Trophoblast cell (in vitro differentiated cells and primary cell): ENCODE measurements around the gene LPP.

Source experiments
- DNase-seq, 2 donors: peaks; one replicate each; pipeline ENCODE4 v3.0.0-alpha.2; 2016
- H2AFZ ChIP-seq: 2 replicates; pipeline ENCODE4 v1.6.1; 2013; ENCODE audit warnings: low read length, moderate library complexity, mild to moderate bottlenecking; ENCODE audit not compliant: insufficient read depth, poor library complexity
- H2AK5ac ChIP-seq: 2 replicates; pipeline ENCODE4 v1.6.1; 2013; ENCODE audit warnings: mild to moderate bottlenecking, low read length
- H2BK120ac ChIP-seq: 2 replicates; pipeline ENCODE4 v1.6.1; 2013; ENCODE audit warnings: low read length, mild to moderate bottlenecking, moderate library complexity; ENCODE audit not compliant: insufficient read depth, poor library complexity
- H2BK12ac ChIP-seq: 2 replicates; pipeline ENCODE4 v1.6.1; 2013; ENCODE audit warnings: mild to moderate bottlenecking, low read length, moderate library complexity
- H2BK5ac ChIP-seq: 2 replicates; pipeline ENCODE4 v1.6.1; 2013; ENCODE audit warnings: low read length, low read depth, moderate library complexity, mild to moderate bottlenecking; ENCODE audit not compliant: poor library complexity
- H3K14ac ChIP-seq: 2 replicates; pipeline ENCODE4 v1.6.1; 2013; ENCODE audit warnings: mild to moderate bottlenecking, low read length
- H3K18ac ChIP-seq: 2 replicates; pipeline ENCODE4 v1.6.1; 2013; ENCODE audit warnings: mild to moderate bottlenecking, low read length
- H3K23ac ChIP-seq: 2 replicates; pipeline ENCODE4 v1.6.1; 2013; ENCODE audit warnings: low read length
- H3K27ac ChIP-seq: 2 replicates; pipeline ENCODE4 v1.5.1; 2013; ENCODE audit warnings: low read depth, mild to moderate bottlenecking, inconsistent platforms, low read length, moderate library complexity
- H3K27me3 ChIP-seq: 2 replicates; pipeline ENCODE4 v1.6.1; 2013; ENCODE audit warnings: inconsistent platforms, mild to moderate bottlenecking, low read length, moderate library complexity; ENCODE audit not compliant: insufficient read depth
- H3K36me3 ChIP-seq, 2 experiments: 1 replicate in 1 of 2; 2 replicates in 1 of 2; pipeline ENCODE4 v1.6.1; 2013; ENCODE audit warnings: low read length in 2 of 2, mild to moderate bottlenecking in 2 of 2, moderate library complexity in 1 of 2; ENCODE audit not compliant: insufficient read depth in 2 of 2, control insufficient read depth in 1 of 2
- H3K4ac ChIP-seq: 2 replicates; pipeline ENCODE4 v1.6.1; 2013; ENCODE audit warnings: low read depth, mild to moderate bottlenecking, low read length, moderate library complexity
- H3K4me1 ChIP-seq, 2 experiments: 1 replicate in 1 of 2; 2 replicates in 1 of 2; pipeline ENCODE4 v1.6.1; 2013; ENCODE audit warnings: low read length in 2 of 2, mild to moderate bottlenecking in 2 of 2, moderate library complexity in 1 of 2; ENCODE audit not compliant: insufficient read depth in 2 of 2, control insufficient read depth in 1 of 2
- H3K4me2 ChIP-seq: 2 replicates; pipeline ENCODE4 v1.6.1; 2013; ENCODE audit warnings: inconsistent platforms, mild to moderate bottlenecking, low read length, moderate library complexity
- H3K4me3 ChIP-seq: 2 replicates; pipeline ENCODE4 v1.5.1; 2013; ENCODE audit warnings: mild to moderate bottlenecking, low read depth, low read length, inconsistent platforms
- H3K79me1 ChIP-seq: one replicate; pipeline ENCODE4 v1.6.1; 2013; ENCODE audit warnings: low read length
- H3K79me2 ChIP-seq: 2 replicates; pipeline ENCODE4 v1.6.1; 2013; ENCODE audit warnings: low read length, mild to moderate bottlenecking; ENCODE audit not compliant: control insufficient read depth, insufficient read depth, poor library complexity
- H3K9ac ChIP-seq: 2 replicates; pipeline ENCODE4 v1.6.1; 2013; ENCODE audit warnings: mild to moderate bottlenecking, low read length
- H3K9me3 ChIP-seq: 2 replicates; pipeline ENCODE4 v1.6.1; 2013; ENCODE audit warnings: low read depth, mild to moderate bottlenecking, control low read depth, inconsistent platforms, low read length; ENCODE audit not compliant: insufficient read depth
- H4K12ac ChIP-seq: 2 replicates; pipeline ENCODE4 v1.6.1; 2013; ENCODE audit warnings: low read depth, mild to moderate bottlenecking, low read length, moderate library complexity
- H4K8ac ChIP-seq: 2 replicates; pipeline ENCODE4 v1.6.1; 2013; ENCODE audit warnings: low read depth, mild to moderate bottlenecking, low read length, moderate library complexity
- H4K91ac ChIP-seq: one replicate; pipeline ENCODE4 v1.6.1; 2013; ENCODE audit warnings: low read depth, mild to moderate bottlenecking, low read length, moderate library complexity
- WGBS: extraction: QIAGEN DNeasy Blood & Tissue Kit; methylation state at CpG from one replicate; pipeline ENCODE4 v1.1.7; 2013; ENCODE audit warnings: missing lambda C conversion rate; ENCODE audit not compliant: insufficient read length, insufficient coverage; ENCODE audit errors: extremely low coverage; 5-methylcytosine and 5-hydroxymethylcytosine counted together

LPP gene

GRCh38 chr3:188416041-188416440 lies 262.1 kb downstream of the LPP start:
- Histone ChIP-seq H3K4me2 (no peak overlapping the region), H4K12ac (no peak overlapping the region), H3K18ac (no peak overlapping the region), H2BK12ac (no peak overlapping the region), H3K23ac (no peak overlapping the region), H3K4me3 (no peak overlapping the region), H2AFZ (no peak overlapping the region), H4K91ac (no peak overlapping the region), H3K9me3 (no peaks in the 10 kb centered on the region), H3K4ac (no peak overlapping the region), H2BK5ac (no peak overlapping the region), H3K36me3 (no peaks in the 10 kb centered on the region), H4K8ac (no peak overlapping the region), H3K79me2 (no peaks in the 10 kb centered on the region), H3K27me3 (no peaks in the 10 kb centered on the region), H3K9ac (no peak overlapping the region), H3K79me1 (no peaks in the 10 kb centered on the region), H2BK120ac (no peak overlapping the region), H2AK5ac (no peak overlapping the region), H3K14ac (no peak overlapping the region), H3K4me1 (no peaks in the 10 kb centered on the region), H3K27ac (no peak overlapping the region)
- WGBS = no CpG with 5 or more reads among the region's 1 CpG
- DNase-seq = no peak

GRCh38 chr3:188417271-188417696 lies 263.3 kb downstream of the LPP start:
- no peak overlapping the region for H4K12ac ChIP-seq
- no peaks in the 10 kb centered on the region for H3K9me3 ChIP-seq
- no peak overlapping the region for H3K4me2 ChIP-seq
- no peaks in the 10 kb centered on the region for H3K79me1 ChIP-seq
- H3K14ac ChIP-seq = no peak overlapping the region
- H3K4me1 ChIP-seq = no peaks in the 10 kb centered on the region
- no CpG with 5 or more reads among the region's 3 CpGs for WGBS
- no peak overlapping the region for H3K4me3 ChIP-seq
- H2BK5ac ChIP-seq = no peak overlapping the region
- H2AK5ac ChIP-seq = no peak overlapping the region
- no peak overlapping the region for H3K23ac ChIP-seq
- H3K18ac ChIP-seq = no peak overlapping the region
- no peak overlapping the region for H3K4ac ChIP-seq
- H3K36me3 ChIP-seq = no peaks in the 10 kb centered on the region
- H2BK120ac ChIP-seq = no peak overlapping the region
- DNase-seq = no peak
- no peaks in the 10 kb centered on the region for H3K27me3 ChIP-seq
- H4K91ac ChIP-seq = no peak overlapping the region
- no peak overlapping the region for H3K27ac ChIP-seq
- H2AFZ ChIP-seq = no peak overlapping the region
- H3K79me2 ChIP-seq = no peaks in the 10 kb centered on the region
- H4K8ac ChIP-seq = no peak overlapping the region
- H3K9ac ChIP-seq = no peak overlapping the region
- no peak overlapping the region for H2BK12ac ChIP-seq

DNA sequence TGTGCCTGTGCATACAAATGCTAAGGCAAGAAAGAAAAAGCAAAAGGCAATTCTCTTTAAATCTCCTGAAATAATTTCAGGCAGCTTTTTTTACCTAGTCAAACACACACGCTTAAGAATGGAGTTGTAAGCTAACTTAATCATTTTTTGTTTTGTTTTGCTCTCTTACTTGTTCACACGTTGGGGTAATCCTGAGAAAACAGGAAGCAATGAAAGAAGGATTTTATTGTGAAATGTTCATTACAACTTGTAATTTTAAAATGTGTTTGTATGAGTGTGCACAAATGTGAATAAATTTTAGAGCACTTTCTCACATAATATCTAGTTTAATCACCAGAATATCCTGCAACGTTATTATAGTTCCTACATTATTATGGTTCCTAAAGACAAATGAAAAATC lies 263.8 kb downstream of the LPP start:
- Histone ChIP-seq H4K91ac (no peak overlapping the region), H4K12ac (no peak overlapping the region), H3K27me3 (no peaks in the 10 kb centered on the region), H3K23ac (no peak overlapping the region), H3K9me3 (no peaks in the 10 kb centered on the region), H3K36me3 (no peaks in the 10 kb centered on the region), H3K4me3 (no peak overlapping the region), H3K18ac (no peak overlapping the region), H3K9ac (no peak overlapping the region), H3K79me1 (no peaks in the 10 kb centered on the region), H2BK120ac (no peak overlapping the region), H3K4ac (no peak overlapping the region), H2AK5ac (no peak overlapping the region), H2BK5ac (no peak overlapping the region), H3K14ac (no peak overlapping the region), H3K4me1 (no peaks in the 10 kb centered on the region), H3K79me2 (no peaks in the 10 kb centered on the region), H3K27ac (no peak overlapping the region), H3K4me2 (no peak overlapping the region), H2BK12ac (no peak overlapping the region), H2AFZ (no peak overlapping the region), H4K8ac (no peak overlapping the region)
- DNase-seq = no peak
- WGBS = no CpG with 5 or more reads among the region's 3 CpGs

GRCh38 chr3:188421151-188421821 lies 267.3 kb downstream of the LPP start:
- Histone ChIP-seq H3K79me2 (no peaks in the 10 kb centered on the region), H4K91ac (no peak overlapping the region), H3K18ac (no peak overlapping the region), H3K27ac (no peak overlapping the region), H4K8ac (no peak overlapping the region), H3K23ac (no peak overlapping the region), H3K9ac (no peak overlapping the region), H3K79me1 (no peaks in the 10 kb centered on the region), H2BK5ac (no peak overlapping the region), H3K14ac (no peak overlapping the region), H3K4me1 (no peaks in the 10 kb centered on the region), H2BK120ac (no peak overlapping the region), H3K4ac (no peak overlapping the region), H4K12ac (no peak overlapping the region), H3K4me3 (no peak overlapping the region), H3K9me3 (no peaks in the 10 kb centered on the region), H3K4me2 (no peak overlapping the region), H3K27me3 (no peaks in the 10 kb centered on the region), H2BK12ac (no peak overlapping the region), H3K36me3 (no peaks in the 10 kb centered on the region), H2AFZ (no peak overlapping the region), H2AK5ac (no peak overlapping the region)
- no CpG with 5 or more reads among the region's 2 CpGs for WGBS
- DNase-seq = no peak
